GM18858 (cell line): ENCODE measurements around the gene COLQ.

Experiments
- ATAC-seq: cut with Tn5 transposase; IDR thresholded peaks from one replicate; pipeline ENCODE4 v1.9.1; 2021; ENCODE audit not compliant: unreplicated experiment

COLQ gene

GRCh38 chr3:15520804-15521572, 518 bp downstream of the COLQ start:
- ATAC-seq = no peak

GRCh38 chr3:15520185-15520584, 1.3 kb downstream of the COLQ start:
- no peak for ATAC-seq

DNA sequence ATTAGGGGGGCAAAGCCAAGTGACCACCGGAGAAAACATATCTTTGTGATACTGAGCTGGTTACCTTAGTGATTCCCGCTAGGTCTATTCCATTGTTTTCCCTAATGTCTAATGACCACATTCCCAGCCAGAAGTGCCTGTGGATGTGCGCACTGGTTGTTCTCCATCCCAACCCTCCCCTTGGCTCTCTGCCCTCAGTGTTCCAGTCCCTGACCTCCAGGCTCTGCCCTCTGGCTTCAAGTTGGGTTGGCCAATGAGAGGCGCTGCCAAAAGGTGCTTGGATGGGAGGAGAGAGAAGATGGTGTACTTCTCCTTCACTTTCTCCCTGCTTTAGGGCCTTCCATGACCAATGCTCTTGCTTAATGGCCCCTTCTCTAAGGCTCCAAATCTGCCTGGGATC, 2.4 kb downstream of the COLQ start:
- ATAC-seq = no peak

DNA sequence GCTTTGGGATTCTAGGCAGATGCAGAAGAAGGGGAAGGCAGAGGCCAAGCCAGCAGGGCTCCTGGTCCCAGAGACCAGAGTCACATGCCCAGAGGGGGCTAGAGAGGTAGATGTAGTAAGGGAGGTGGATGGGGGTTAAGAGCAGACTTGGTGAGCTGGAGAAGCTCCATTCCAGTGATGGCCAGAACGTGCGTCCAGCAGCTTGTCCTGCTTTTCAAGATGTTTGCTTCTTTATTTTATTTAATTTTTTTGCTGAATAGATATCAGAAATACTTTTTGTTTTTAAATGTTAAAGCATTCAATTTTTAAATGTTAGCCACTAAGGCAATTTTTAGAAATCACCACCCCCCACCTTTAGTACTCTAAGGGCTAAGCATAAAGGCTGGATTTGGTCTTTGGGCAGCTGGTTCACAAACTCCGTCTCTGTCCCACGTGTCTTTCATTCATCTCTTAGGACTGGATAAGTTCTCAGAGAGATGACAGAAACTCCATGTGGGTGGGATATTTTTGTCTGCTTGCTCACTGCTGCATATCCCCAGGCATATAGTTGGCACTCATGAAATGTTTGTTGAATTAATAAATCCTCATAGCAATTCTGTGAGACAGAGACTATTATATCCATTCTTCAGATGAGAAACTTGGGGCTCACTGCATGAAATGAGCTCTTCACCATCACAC, 6.7 kb downstream of the COLQ start:
- no peak for ATAC-seq

GRCh38 chr3:15513810-15514662, 7.5 kb downstream of the COLQ start:
- ATAC-seq = no peak

DNA sequence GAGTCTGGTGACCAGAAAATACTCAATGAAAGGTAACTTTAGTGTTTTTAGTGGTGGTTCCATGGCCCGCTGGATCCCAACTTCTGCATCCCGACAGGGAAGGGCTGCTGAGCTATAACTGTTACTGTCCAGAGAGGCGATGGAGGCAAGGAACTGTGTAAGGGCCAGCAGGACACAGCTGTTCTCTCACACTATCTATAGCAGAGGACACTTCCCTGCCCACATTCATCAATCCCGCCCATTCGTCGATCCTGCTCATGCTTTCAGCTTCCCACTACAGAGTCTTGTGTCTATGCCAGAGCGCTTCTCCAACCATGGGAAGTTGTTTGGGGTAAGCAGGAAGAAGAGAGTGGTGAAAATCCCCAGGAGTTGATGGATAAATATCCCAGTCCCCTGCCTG, 8.4 kb downstream of the COLQ start:
- no peak for ATAC-seq

DNA sequence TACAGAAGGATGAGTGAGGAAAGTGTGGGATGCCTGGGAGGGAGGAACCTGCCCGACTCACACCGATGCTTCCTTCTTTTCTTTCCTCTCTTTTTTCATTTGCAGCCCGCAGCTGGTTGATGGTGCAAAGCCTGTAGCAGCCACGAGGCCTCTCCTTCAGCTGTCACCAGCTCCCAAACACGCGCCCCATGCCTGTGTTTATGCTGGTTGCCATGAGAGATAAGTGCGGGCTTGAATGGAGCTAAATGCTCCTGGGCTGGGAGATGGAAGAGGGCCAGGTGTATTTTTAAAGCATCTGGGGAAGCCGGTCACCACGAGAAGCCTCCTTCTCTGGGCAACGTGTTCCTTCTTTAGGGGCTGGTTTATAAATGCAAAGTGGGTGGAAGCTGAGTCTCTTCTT, 9.3 kb downstream of the COLQ start:
- no peak for ATAC-seq

DNA sequence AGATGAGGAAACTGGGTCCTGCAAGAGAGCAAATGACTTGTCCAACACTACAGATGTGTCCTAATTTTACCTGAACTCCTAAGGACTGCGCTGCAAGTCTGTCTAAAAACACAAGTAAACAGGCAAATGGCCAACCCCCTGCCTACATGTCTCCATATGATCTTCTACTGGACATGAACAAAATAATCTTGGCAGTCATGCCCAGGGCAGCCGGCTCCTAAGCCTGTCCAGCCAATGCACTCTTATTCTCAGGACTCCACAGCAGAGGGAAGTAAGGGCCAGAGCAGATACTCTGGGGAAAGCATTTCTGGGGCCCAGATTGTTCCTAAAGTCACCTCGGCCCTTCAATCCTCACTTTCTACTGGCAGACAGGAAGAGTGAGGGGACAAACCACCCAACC, 10.3 kb downstream of the COLQ start:
- no peak for ATAC-seq

DNA sequence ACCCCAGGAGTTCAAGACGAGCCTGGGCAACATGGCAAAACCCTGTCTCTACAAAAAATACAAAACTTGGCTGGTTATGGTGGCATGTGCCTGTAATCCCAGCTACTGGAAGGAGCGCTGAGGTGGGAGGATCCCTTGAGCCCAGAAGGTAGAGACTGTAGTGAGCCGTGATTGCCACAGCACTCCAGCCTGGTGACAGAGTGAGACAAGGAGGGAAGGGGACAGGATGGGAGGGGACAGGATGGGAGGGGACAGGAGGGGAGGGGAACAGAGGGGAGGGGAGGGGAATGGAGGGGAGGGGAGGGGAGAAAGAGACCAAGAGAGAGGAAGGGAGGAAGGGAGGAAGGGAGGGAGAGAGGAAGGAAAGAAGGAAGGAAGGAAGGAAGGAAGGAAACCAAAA, 11.0 kb downstream of the COLQ start:
- no peak for ATAC-seq

DNA sequence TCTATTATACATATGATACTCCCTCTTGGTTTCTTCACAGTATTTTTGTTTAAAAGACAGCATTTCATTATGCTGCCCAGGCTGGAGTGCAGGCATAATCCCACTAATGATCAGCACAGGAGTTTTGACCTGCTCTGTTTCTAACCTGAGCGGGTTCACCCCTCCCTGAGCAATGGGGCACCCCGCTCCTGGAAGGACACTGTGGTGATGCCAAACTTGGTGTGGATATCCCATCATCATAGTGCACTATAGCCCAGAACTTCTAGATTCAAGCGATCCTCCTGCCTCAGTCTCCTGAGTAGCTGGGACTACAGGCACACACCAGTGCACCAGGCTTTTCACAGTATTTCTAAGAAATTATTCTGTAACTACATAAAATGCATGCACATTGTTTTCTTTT, 14.9 kb downstream of the COLQ start:
- no peak for ATAC-seq

DNA sequence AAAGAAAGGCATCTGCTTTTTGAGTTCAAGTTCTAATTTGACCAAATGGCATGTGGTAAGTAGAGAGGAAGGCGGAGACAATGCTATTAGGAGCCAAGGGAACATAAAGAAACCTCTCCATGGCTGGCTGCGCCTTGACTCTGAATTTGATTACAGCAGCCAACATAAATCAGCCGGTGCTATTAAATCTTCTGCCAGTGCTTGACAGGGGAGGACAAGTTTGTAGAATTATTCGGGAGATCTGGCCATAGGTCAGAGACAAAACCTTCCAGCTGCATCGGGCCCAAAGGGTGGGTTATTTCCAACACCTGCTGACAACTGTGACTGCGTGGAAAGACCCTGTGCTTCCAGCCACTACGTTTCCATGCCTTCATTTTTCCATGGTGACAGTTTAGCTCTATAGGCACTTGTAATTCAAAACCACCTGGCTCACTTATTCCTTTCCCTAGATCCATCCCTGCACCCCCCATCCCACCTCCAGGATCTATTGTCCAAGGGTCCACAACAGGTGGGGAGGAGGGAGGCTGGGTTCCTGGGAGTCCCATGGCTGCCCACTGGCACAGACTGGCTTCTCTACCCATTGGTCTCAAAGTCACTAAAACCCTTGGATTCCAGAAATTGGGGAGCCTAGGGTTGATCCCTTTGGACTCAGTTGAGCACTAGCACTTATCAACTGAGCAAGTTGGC, 15.9 kb downstream of the COLQ start:
- no peak for ATAC-seq

DNA sequence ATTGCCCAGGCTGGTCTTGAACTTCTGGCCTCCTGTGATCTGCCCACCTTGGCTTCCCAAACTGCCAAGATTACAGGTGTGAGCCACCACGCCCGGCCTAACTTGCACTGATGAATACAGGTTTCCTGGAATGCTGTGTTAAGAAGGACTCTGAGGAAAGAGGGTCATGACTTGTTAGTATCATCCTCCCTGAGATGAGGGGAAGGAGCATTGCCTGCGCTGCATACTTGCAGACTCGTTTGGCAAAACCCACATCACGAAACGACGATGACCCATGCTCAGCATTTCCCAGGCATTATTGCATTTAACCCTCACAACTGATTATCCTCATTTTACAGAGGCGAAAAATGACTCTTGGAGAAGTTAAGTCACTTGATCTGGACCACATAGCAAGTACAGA, 18.9 kb downstream of the COLQ start:
- ATAC-seq = no peak

DNA sequence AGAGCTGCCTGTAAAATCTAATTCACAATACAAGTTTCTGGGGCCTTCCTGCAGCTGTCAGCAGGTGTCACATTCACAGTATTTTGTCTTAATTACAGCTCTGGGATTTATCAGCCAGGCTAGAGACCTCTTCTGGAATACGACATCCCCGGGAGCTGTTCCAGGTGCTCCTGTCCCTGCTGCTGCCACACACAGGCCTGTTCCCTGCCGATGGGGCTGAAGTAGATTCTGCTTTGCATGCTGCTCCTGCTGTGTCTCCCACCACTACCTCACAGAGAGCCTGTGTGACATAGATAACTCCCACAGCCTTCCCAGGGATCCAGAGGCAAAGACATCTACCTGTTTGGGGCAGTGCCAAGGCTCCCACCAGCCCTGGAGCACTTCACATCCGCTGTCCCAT, 20.4 kb downstream of the COLQ start:
- ATAC-seq = no peak

GRCh38 chr3:15500107-15500724, 21.3 kb downstream of the COLQ start:
- ATAC-seq = peak; percentile 61

DNA sequence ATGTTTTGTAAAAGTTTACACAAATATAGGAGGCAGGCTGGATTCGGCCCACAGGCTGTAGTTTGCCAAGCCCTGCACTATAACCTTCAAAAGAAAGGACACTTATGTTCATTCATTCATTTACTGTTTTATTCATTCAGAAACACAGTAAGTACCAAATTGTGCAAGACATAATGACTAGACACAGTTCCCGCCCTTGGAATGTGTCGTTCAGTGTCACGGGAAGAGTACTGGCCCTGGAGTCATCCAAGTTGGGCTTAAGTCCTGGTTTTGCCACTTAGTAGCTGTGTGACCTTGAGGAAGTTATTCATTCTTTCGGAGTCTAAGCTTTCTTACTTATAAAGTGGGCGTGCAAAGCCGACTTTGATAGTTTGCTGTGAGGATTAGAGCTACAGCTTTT, 22.0 kb downstream of the COLQ start:
- ATAC-seq = no peak

DNA sequence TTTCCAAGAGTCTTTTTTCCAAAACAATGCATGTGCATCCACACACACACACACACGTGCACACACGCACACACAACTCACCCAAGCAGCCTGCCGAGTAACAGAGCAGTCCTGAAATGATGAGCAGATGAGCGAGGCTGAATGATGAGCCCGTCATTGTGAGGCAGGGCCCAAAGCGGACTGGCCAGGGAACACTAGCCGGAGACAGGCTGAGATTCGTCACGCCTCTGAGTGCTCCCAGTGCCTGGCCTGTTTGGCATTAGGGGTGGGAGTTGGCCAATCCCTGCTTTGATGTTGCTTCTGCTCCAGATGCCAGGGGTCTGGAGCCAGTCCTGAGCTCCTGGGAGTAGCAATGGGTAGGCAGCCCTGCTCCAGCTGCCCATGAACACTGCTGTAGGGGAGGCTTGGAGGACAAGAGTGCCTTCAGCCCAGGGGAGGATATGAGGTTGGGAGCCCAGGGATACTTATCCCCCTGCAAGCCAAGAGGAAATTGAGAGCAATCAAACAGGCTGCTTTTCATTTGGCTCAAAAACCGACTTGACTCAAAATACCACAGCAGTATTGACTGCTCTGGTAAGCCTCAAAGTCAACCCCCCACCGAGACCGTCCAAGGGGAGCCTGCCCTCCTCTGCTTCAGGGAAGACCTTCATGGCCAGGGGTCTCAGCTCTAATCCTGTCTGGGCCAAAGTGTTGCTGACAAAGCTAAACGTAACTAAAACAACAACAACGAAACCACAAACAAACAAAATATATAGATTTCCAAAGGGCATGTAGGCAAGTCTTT, 22.9 kb downstream of the COLQ start:
- ATAC-seq = no peak

DNA sequence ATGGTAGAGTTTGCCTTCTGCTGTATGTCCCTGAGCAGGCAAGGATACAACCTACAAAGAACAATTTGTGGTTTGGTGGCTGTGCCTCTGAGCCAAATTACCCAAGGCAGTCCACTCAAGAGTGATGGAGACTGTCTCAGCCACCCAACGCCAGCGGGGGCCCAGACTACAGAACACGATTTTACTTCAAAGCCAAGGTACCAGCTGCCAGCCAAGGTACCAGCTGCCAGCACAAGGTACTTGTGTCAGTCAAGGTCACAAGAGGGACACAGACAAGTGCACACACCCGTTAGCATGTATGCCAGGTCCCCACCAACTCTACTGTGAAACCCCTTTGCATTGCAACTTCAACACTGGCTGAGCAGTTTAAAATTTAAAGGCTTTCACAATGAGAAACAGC, 23.5 kb downstream of the COLQ start:
- ATAC-seq = no peak

GRCh38 chr3:15496341-15496664, 25.2 kb downstream of the COLQ start:
- ATAC-seq = no peak

DNA sequence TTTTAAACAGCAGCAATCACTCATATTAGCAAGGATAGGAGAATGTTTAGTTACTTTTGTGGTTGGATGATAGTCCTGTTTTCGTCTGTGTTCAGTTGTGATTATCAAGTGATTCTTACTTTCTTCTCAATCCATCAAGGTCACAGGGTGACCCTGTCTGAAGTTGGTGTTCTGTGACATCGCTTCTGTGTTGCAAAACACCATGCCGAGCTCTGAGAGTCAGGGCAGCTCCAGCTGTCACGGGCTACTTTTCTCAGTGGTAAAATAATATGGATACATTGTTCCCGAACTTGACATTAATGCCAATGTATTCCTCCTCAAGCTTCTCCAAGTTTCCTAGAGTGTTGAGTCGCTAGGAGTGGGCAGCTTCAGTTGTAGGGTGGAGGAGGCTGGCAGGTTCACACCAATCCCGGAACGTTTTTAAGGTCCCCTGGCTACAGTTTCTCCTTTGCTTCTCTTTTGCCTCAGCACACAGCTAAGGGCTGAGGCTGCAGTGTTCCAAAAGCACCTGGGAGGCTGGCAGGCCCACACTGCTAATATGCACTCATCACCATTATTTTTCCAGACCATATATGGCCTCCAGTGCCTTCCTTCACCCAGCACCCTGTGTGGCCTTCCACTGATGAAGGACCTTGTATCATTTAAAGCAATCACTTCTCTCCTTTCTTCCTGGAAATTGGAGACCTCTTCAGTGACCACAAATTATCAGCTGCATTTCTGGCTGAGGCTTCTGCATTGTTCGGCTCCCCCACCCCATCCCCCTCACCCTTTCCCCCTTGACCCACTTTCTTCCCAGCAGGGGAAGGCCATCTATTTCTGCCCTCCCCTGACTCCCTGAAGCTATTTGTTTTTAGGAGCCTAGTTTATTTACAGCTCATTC, 25.8 kb downstream of the COLQ start:
- ATAC-seq = no peak
